Thoracic aorta (tissue), 2 donors: ENCODE data around the gene LEFTY1. TPM values are rescaled to one million over a fixed set of nuclear protein-coding genes. Genes with fewer than 3 reads are reported as not detected.
"Not testable (repeated sequence)": the region's sequence is repeated elsewhere in the genome, so short reads cannot be mapped to it uniquely, and the experiment has no call there.

ENCODE experiments used
- ATAC-seq: fragments of 150-250 bp; one replicate; pipeline ENCODE4 v1.8.0; 2017; ENCODE audit warnings: low read depth; ENCODE audit not compliant: insufficient number of reproducible peaks, low FRiP score
- DNase-seq: peaks from one replicate; pipeline ENCODE4 v3.0.0-alpha.2; 2020; ENCODE audit warnings: low spot score
- H3K27ac ChIP-seq, 2 donors: fragments of 200-600 bp; sonication (generic); 1 replicate in 1 of 2; 2 replicates in 1 of 2; pipeline ENCODE4 v1.5.1; 2016; ENCODE audit warnings: mild to moderate bottlenecking in 2 of 2, moderate library complexity in 2 of 2
- H3K27me3 ChIP-seq: fragments of 200-600 bp; sonication (generic); replicated peaks from 2 replicates; pipeline ENCODE4 v1.6.0; 2016; ENCODE audit warnings: mild to moderate bottlenecking; ENCODE audit not compliant: insufficient read depth
- H3K36me3 ChIP-seq: fragments of 200-600 bp; sonication (generic); one replicate; pipeline ENCODE4 v1.5.1; 2016
- H3K4me1 ChIP-seq, 2 donors: fragments of 200-600 bp; sonication (generic); 1 replicate in 1 of 2; 2 replicates in 1 of 2; pipeline versions ENCODE4 v1.5.1 to v1.6.0; 2016; ENCODE audit warnings: low read depth in 2 of 2, mild to moderate bottlenecking in 1 of 2; ENCODE audit not compliant: control insufficient read depth in 1 of 2
- H3K4me3 ChIP-seq: fragments of 200-600 bp; sonication (generic); 2 replicates; pipeline ENCODE4 v1.5.1; 2016; ENCODE audit warnings: mild to moderate bottlenecking
- H3K9me3 ChIP-seq: fragments of 200-600 bp; sonication (generic); 2 replicates; pipeline ENCODE4 v1.5.1; 2016
- CTCF ChIP-seq: fragments of 200-600 bp; sonication (generic); IDR thresholded peaks from one replicate; pipeline ENCODE4 v1.5.1; 2019; ENCODE audit warnings: antibody characterized with exemption
- total RNA-seq, 2 donors: library from RNA; depleted of rRNA; stranded (reverse); fragments of >200 nt; gene quantifications; one replicate each; pipeline versions ENCODE4 v1.1.0 to v1.2.3, GENCODE V29; 2016

Gene LEFTY1
- total RNA-seq, 2 donors from 2014 or later = not detected

GRCh38 chr1:225933072-225933471 is 44.1 kb upstream of the LEFTY1 start:
- ATAC-seq (no peak), DNase-seq (no peak)
- Histone ChIP-seq H3K9me3 (no peaks in the 10 kb centered on the region), H3K27me3 (no peaks in the 10 kb centered on the region), H3K27ac (no peak overlapping the region), H3K36me3 (no peaks in the 10 kb centered on the region), H3K4me1 (no peaks in the 10 kb centered on the region), H3K4me3 (no peak overlapping the region)
- no peak for TF ChIP-seq CTCF

GRCh38 chr1:225931270-225932136 is 42.6 kb upstream of the LEFTY1 start:
- no peak overlapping the region for H3K27ac ChIP-seq
- TF ChIP-seq CTCF = no peak
- H3K9me3 ChIP-seq = no peaks in the 10 kb centered on the region
- no peaks in the 10 kb centered on the region for H3K36me3 ChIP-seq
- DNase-seq = no peak
- H3K4me3 ChIP-seq = no peak overlapping the region
- no peaks in the 10 kb centered on the region for H3K4me1 ChIP-seq
- no peaks in the 10 kb centered on the region for H3K27me3 ChIP-seq
- ATAC-seq = no peak

- ATAC-seq (no peak), DNase-seq (no peak)
- Histone ChIP-seq H3K27ac (no peak overlapping the region), H3K36me3 (no peaks in the 10 kb centered on the region), H3K4me3 (no peak overlapping the region), H3K27me3 (no peaks in the 10 kb centered on the region), H3K4me1 (no peaks in the 10 kb centered on the region), H3K9me3 (no peaks in the 10 kb centered on the region)
- TF ChIP-seq CTCF = no peak
Observed at GRCh38 chr1:225930566-225930965, 41.6 kb upstream of the LEFTY1 start.

GRCh38 chr1:225929462-225929861 is 40.5 kb upstream of the LEFTY1 start:
- not testable (repeated sequence) for H3K36me3 ChIP-seq

GRCh38 chr1:225928186-225929175 is 39.5 kb upstream of the LEFTY1 start:
- Histone ChIP-seq H3K27ac (no peak overlapping the region), H3K27me3 (no peaks in the 10 kb centered on the region), H3K4me1 (peaks cover 0 to 5% of the 10 kb centered on the region in 2 donors), H3K36me3 (no peaks in the 10 kb centered on the region), H3K9me3 (no peaks in the 10 kb centered on the region), H3K4me3 (no peak overlapping the region)
- DNase-seq (no peak), ATAC-seq (no peak)
- no peak for TF ChIP-seq CTCF

More at GRCh38 chr1:225929462-225929861, 40.5 kb upstream of the LEFTY1 start:
- H3K4me1 ChIP-seq, DNase-seq, H3K9me3 ChIP-seq, ATAC-seq, H3K27me3 ChIP-seq, H3K27ac ChIP-seq, H3K4me3 ChIP-seq: not testable (repeated sequence)
